RWPE1 (cell line): ENCODE measurements around the gene DSCAM.
A peak's percentile ranks its signal among the peaks of the same experiment; 100 is the strongest.

Experiments used
- CTCF ChIA-PET: fragments of 350-600 bp; sonication (Branson Sonifier 250); formaldehyde crosslinking; extraction: SDS; loops from one replicate; lab custom pipeline; 2021; lab: Yijun Ruan, JAX
- POLR2A ChIA-PET: fragments of 400-600 bp; formaldehyde crosslinking; extraction: SDS; loops from one replicate; lab custom pipeline; 2020; ENCODE audit warnings: antibody characterized with exemption; ENCODE audit not compliant: low non-redundant PET; lab: Yijun Ruan, JAX
- DNase-seq: peaks from one replicate; pipeline ENCODE4 v3.0.0; 2012; ENCODE audit warnings: low spot score
- H3K27ac ChIP-seq: fragments of 450-650 bp; 2 replicates; pipeline ENCODE4 v1.5.1; 2017
- CTCF ChIP-seq: fragments of 450-650 bp; conservative IDR thresholded peaks from 2 replicates; pipeline ENCODE4 v1.5.1; 2017; ENCODE audit warnings: low read depth, mild to moderate bottlenecking

DSCAM gene

GRCh38 chr21:40841524-40842196 lies 5.3 kb downstream of the DSCAM start:
- ChIA-PET CTCF (no interaction called here), POLR2A (no interaction called here)
- no peak overlapping the region for H3K27ac ChIP-seq
- no peak for DNase-seq
- no peak for TF ChIP-seq CTCF

- CTCF ChIA-PET = interaction anchor here (0.6 kb wide), 1 partner anchor 84 kb away, joined by 3 read pairs; no protein-coding TSS in a partner anchor
Measured at GRCh38 chr21:40840401-40841125, 6.4 kb downstream of the DSCAM start.

GRCh38 chr21:40839521-40839920 lies 7.4 kb downstream of the DSCAM start:
- no peak for DNase-seq
- POLR2A ChIA-PET = no interaction called here
- H3K27ac ChIP-seq = no peak overlapping the region
- no peak for TF ChIP-seq CTCF
- CTCF ChIA-PET = interaction anchor here (0.7 kb wide), 1 partner anchor 1230 kb away, joined by 3 read pairs; no protein-coding TSS in a partner anchor

More at GRCh38 chr21:40840401-40841125, 6.4 kb downstream of the DSCAM start:
- TF ChIP-seq CTCF = no peak
- peak; percentile 6 for DNase-seq
- H3K27ac ChIP-seq = no peak overlapping the region
- POLR2A ChIA-PET = no interaction called here

- ChIA-PET POLR2A (no interaction called here), CTCF (no interaction called here)
- TF ChIP-seq CTCF = no peak
- peak; percentile 42 for DNase-seq
- H3K27ac ChIP-seq = no peak overlapping the region
Measured at GRCh38 chr21:40837456-40837855, 9.5 kb downstream of the DSCAM start.

GRCh38 chr21:40835184-40835694 lies 11.7 kb downstream of the DSCAM start:
- ChIA-PET POLR2A (no interaction called here), CTCF (no interaction called here)
- no peak for TF ChIP-seq CTCF
- DNase-seq = no peak
- no peak overlapping the region for H3K27ac ChIP-seq

- ChIA-PET POLR2A (no interaction called here), CTCF (no interaction called here)
- TF ChIP-seq CTCF = no peak
- DNase-seq = no peak
- H3K27ac ChIP-seq = no peak overlapping the region
Measured at GRCh38 chr21:40833184-40833583, 13.8 kb downstream of the DSCAM start.
